Stimulated activated CD4-positive, alpha-beta T cell treated with anti-CD3 and anti-CD28 coated beads, Interleukin-15, amount 100 ng/mL, for 24 hours (primary cell): ENCODE measurements around the gene BBS10.
"Not testable (repeated sequence)": the region's sequence is repeated elsewhere in the genome, so short reads cannot be mapped to it uniquely, and the experiment has no call there.

Source experiments
- DNase-seq: peaks from one replicate; pipeline ENCODE4 v3.0.0-alpha.2; 2020

Gene BBS10

GRCh38 chr12:76329159-76329558, 19.1 kb downstream of the BBS10 start:
- no peak for DNase-seq

GRCh38 chr12:76319595-76320319, 28.5 kb downstream of the BBS10 start:
- DNase-seq, result not testable (repeated sequence)

GRCh38 chr12:76318773-76319594, 29.2 kb downstream of the BBS10 start:
- no peak for DNase-seq

GRCh38 chr12:76317976-76318375, 30.2 kb downstream of the BBS10 start:
- no peak for DNase-seq

GRCh38 chr12:76316468-76316867, 31.7 kb downstream of the BBS10 start:
- no peak for DNase-seq

GRCh38 chr12:76313299-76313698, 34.9 kb downstream of the BBS10 start:
- DNase-seq, result no peak

- DNase-seq, result no peak
Measured at GRCh38 chr12:76312315-76312714, 35.9 kb downstream of the BBS10 start.

GRCh38 chr12:76311796-76312195, 36.4 kb downstream of the BBS10 start:
- no peak for DNase-seq

GRCh38 chr12:76310110-76310509, 38.1 kb downstream of the BBS10 start:
- DNase-seq, result no peak

GRCh38 chr12:76308866-76309265, 39.3 kb downstream of the BBS10 start:
- no peak for DNase-seq

- DNase-seq, result no peak
Measured at GRCh38 chr12:76307083-76307482, 41.1 kb downstream of the BBS10 start.

- DNase-seq, result no peak
Measured at GRCh38 chr12:76303989-76304460, 44.2 kb downstream of the BBS10 start.

- no peak for DNase-seq
Measured at GRCh38 chr12:76303365-76303764, 44.9 kb downstream of the BBS10 start.

- no peak for DNase-seq
Measured at GRCh38 chr12:76300297-76300665, 47.9 kb downstream of the BBS10 start.

- no peak for DNase-seq
Measured at GRCh38 chr12:76299536-76300296, 48.5 kb downstream of the BBS10 start.
